GM12874 (cell line): ENCODE measurements around the gene INO80E.

Experiments
- CTCF ChIP-seq: IDR thresholded peaks from 2 replicates; pipeline ENCODE4 v1.5.1; 2011; ENCODE audit warnings: low read depth, mild to moderate bottlenecking, control low read depth, low read length, moderate library complexity; ENCODE audit not compliant: insufficient read depth

INO80E gene

GRCh38 chr16:30010844-30011713 lies 15.0 kb downstream of the INO80E start, which contains the start of gene DOC2A:
Gene DOC2A (minus strand): TSS chr16:30011027. CDS start chr16:30010222, 805 bp downstream.
- TF ChIP-seq CTCF, result no peak

- no peak for TF ChIP-seq CTCF
Measured at GRCh38 chr16:30011714-30012504, 15.9 kb downstream of the INO80E start.

DNA sequence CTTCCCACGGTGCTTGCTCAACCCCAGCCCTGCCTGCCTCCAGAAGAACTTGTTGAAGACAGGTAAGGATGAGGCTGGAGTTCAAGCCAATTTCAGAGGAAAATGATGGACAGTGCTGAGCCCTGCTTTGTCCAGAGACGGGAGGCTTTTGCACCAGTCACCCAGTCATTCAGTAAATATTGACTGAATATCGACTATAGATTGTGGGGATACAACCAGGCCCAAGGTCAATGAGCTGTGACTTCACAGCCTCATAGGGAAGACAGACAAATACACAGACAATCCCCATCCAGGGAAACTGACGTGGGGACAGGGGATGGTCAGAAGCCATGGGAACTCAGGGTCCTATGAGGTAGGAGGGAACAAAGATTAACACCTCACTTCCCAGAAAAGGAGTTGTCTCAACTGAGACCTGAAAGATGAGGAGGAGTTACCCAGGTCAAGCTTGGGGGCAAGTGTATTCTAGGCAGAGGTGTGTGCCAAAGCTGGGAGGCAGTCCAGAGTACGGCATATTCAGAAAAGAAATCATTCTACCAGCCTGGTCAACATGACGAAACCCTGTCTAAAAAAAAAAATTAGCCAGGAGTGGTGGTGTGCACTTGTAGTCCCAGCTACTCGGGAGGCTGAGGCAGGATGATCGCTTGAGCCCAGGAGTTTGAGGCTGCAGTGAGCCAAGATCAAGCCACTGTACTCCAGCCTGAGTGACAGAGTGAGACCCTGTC lies 20.7 kb downstream of the INO80E start:
- no peak for TF ChIP-seq CTCF

GRCh38 chr16:30017277-30017656 lies 21.2 kb downstream of the INO80E start:
- TF ChIP-seq CTCF, result no peak

DNA sequence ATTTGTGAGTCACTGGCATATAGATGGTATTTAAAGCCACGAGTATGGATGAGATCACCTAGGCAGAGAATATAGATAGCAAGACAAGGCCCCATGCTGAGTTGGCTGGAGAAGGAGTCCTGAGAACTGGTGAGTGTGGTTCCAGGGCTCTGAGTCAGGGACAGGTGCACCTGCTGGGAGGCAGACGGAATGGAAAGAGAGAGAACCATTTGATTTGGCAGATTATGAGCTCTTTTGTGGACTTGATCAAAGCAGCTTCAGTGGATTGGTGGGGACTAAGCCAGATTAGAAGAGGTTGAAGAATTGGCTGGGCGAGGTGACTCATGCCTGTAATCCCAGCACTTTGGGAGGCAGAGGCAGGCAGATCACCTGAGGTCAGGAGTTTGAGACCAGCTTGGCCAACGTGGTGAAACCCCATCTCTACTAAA lies 22.7 kb downstream of the INO80E start:
- no peak for TF ChIP-seq CTCF

- no peak for TF ChIP-seq CTCF
Measured at GRCh38 chr16:30022887-30023286, 26.8 kb downstream of the INO80E start, which contains the start of gene C16orf92. Gene C16orf92 (plus strand): TSS chr16:30023198. CDS start chr16:30023341, 143 bp downstream.

GRCh38 chr16:30023586-30023985 lies 27.5 kb downstream of the INO80E start:
- TF ChIP-seq CTCF, result no peak
